Right forelimb (tissue), 1 donor: ENCODE results near the gene GPNMB.
"Not testable (repeated sequence)": the region's sequence is repeated elsewhere in the genome, so short reads cannot be mapped to it uniquely, and the experiment has no call there.

Experiments
- DNase-seq: peaks from one replicate; pipeline ENCODE4 v3.0.0-alpha.2; 2018

GPNMB gene

DNA sequence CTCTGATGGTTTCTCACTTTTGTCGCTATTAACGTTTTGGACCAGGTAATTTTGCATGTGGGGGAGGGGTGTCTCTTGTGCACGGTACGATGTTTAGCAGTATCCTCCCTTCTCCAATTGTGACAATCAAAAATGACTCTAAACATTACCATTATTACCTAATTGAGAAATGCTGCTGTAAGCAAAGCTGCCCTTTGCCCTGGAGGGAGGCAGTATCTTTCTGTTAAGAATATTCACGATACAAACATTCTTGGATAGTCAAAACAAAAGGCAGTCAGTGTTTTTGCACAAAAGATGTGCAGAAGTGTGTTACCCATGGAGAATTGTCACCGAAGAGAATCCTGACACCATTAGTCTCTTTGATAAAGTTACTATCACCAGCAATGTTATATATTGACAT is 62.2 kb downstream of the GPNMB start:
- no peak for DNase-seq

DNA sequence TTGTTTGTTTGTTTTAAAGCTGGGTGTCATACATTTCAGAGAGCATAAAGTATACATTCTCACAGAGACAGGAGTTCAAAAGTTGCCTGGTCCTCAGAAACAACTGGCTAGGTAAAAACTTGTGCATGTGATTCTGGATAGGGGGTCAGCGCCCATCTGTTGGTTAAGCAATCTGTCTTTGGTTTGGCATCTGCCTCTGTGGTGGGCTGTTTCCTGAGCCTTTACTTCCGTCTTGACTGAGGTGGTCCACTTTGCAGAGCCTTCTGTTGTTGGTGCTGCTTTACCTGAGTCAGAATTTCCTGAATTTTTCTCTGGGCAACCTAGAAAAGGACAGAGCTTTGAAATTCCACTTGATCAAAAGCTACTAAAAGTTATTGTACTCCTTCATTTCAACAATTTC is 65.6 kb downstream of the GPNMB start:
- DNase-seq: not testable (repeated sequence)

DNA sequence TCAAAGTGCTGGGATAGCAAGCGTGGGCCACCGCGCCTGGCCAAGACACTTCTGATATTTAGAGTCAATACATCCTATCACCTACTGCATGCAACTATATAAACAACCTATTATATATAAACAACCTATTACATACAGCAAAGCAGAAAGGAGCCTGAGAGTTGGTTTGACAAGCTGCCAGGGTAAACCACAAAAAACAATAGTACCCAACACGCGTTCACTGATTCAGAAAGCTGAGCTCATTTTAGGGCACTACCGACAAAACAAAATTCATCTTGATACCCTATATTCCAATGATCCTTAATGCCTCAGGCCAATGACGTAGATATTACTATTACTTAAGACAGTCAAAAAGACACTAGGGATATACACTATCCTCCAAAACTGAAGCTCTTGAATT is 68.8 kb downstream of the GPNMB start:
- DNase-seq: no peak
